IMR-90 (cell line): ENCODE data around the gene SCFD2. TPM values are rescaled to one million over a fixed set of nuclear protein-coding genes. Genes with fewer than 3 reads are reported as not detected.
A peak's percentile ranks its signal among the peaks of the same experiment; 100 is the strongest.

Experiments used
- ATAC-seq: fragments of 200-7000 bp; cut with Tn5 transposase; 2 replicates; pipeline ENCODE4 v1.9.1; 2020; ENCODE audit warnings: low read depth, mild to moderate bottlenecking, moderate library complexity
- BruUV-seq: library from RNA; stranded (reverse); fragments of 400-500 nt; replicated peaks from 2 replicates; lab custom pipeline; 2021; lab: Mats Ljungman, UMichigan
- CTCF ChIA-PET: fragments of 300-600 bp; formaldehyde crosslinking; extraction: SDS; loops from one replicate; lab custom pipeline; 2021; ENCODE audit warnings: antibody characterized with exemption; lab: Yijun Ruan, JAX
- POLR2A ChIA-PET: fragments of 300-600 bp; sonication (Branson Sonifier 250); formaldehyde crosslinking; loops from one replicate; lab custom pipeline; 2022; ENCODE audit warnings: antibody characterized with exemption; ENCODE audit not compliant: unreplicated experiment; lab: Charles Lee
- DNase-seq: peaks from one replicate; pipeline ENCODE4 v3.0.0; 2013
- H2AFZ ChIP-seq: replicated peaks from 2 replicates; pipeline ENCODE3; 2013; ENCODE audit warnings: low read length, mild to moderate bottlenecking; ENCODE audit not compliant: poor library complexity
- H2AK5ac ChIP-seq: 2 replicates; pipeline ENCODE4 v1.6.1; 2013; ENCODE audit warnings: low read depth, low read length, inconsistent platforms
- H2AK9ac ChIP-seq: replicated peaks from 2 replicates; pipeline ENCODE3; 2013; ENCODE audit warnings: mild to moderate bottlenecking, low read depth, low read length, moderate library complexity; ENCODE audit not compliant: poor library complexity
- H2BK120ac ChIP-seq: 2 replicates; pipeline ENCODE4 v1.6.1; 2013; ENCODE audit warnings: low read depth, low read length, inconsistent platforms
- H2BK15ac ChIP-seq: 3 replicates; pipeline ENCODE4 v1.6.1; 2013; ENCODE audit warnings: low read depth, low read length, inconsistent platforms
- H2BK20ac ChIP-seq: 2 replicates; pipeline ENCODE4 v1.6.1; 2013; ENCODE audit warnings: low read depth, mild to moderate bottlenecking, inconsistent platforms, low read length, moderate library complexity
- H2BK5ac ChIP-seq: 2 replicates; pipeline ENCODE4 v1.6.1; 2013; ENCODE audit warnings: mild to moderate bottlenecking, low read depth, low read length, inconsistent platforms; ENCODE audit not compliant: poor library complexity, severe bottlenecking
- H3K14ac ChIP-seq: replicated peaks from 2 replicates; pipeline ENCODE4 v1.6.1; 2013; ENCODE audit warnings: low read depth, low read length, inconsistent platforms
- H3K18ac ChIP-seq: 2 replicates; pipeline ENCODE4 v1.6.1; 2013; ENCODE audit warnings: low read depth, low read length, control low read depth
- H3K23ac ChIP-seq: 2 replicates; pipeline ENCODE4 v1.6.1; 2013; ENCODE audit warnings: low read depth, low read length, inconsistent platforms
- H3K27ac ChIP-seq: 2 replicates; pipeline ENCODE4 v1.5.1; 2013; ENCODE audit warnings: mild to moderate bottlenecking, control low read depth, low read length; ENCODE audit not compliant: insufficient read depth
- H3K27me3 ChIP-seq: 2 replicates; pipeline ENCODE4 v1.6.1; 2013; ENCODE audit warnings: low read length; ENCODE audit not compliant: control insufficient read depth, insufficient read depth
- H3K36me3 ChIP-seq: 2 replicates; pipeline ENCODE4 v1.6.1; 2013; ENCODE audit warnings: low read length, mixed read lengths; ENCODE audit not compliant: control insufficient read depth, insufficient read depth
- H3K4ac ChIP-seq: 2 replicates; pipeline ENCODE4 v1.6.1; 2013; ENCODE audit warnings: low read depth, low read length, inconsistent platforms
- H3K4me1 ChIP-seq: 2 replicates; pipeline ENCODE4 v1.6.1; 2013; ENCODE audit warnings: low read length, mixed read lengths; ENCODE audit not compliant: control insufficient read depth, insufficient read depth
- H3K4me2 ChIP-seq: 2 replicates; pipeline ENCODE4 v1.6.1; 2013; ENCODE audit warnings: low read depth, mild to moderate bottlenecking, control low read depth, low read length, moderate library complexity
- H3K4me3 ChIP-seq: 2 replicates; pipeline ENCODE4 v1.5.1; 2013; ENCODE audit warnings: low read depth, mild to moderate bottlenecking, control low read depth, low read length, moderate library complexity; ENCODE audit not compliant: insufficient read depth
- H3K56ac ChIP-seq: 2 replicates; pipeline ENCODE4 v1.6.1; 2013; ENCODE audit warnings: low read length, inconsistent platforms; ENCODE audit not compliant: insufficient read depth; ENCODE audit errors: extremely low read depth
- H3K79me1 ChIP-seq, 2 experiments: 2 replicates each; pipeline ENCODE4 v1.6.1; 2013; ENCODE audit warnings: low read length in 2 of 2, inconsistent platforms in 1 of 2, low read depth in 1 of 2
- H3K9ac ChIP-seq: 2 replicates; pipeline ENCODE4 v1.6.1; 2013; ENCODE audit warnings: low read depth, low read length, control low read depth
- H3K9me1 ChIP-seq: 2 replicates; pipeline ENCODE4 v1.6.1; 2013; ENCODE audit warnings: low read length, inconsistent platforms; ENCODE audit not compliant: insufficient read depth
- H3K9me3 ChIP-seq: 2 replicates; pipeline ENCODE4 v1.6.1; 2013; ENCODE audit warnings: low read length; ENCODE audit not compliant: control insufficient read depth, insufficient read depth
- H4K20me1 ChIP-seq: 2 replicates; pipeline ENCODE4 v1.6.1; 2013; ENCODE audit warnings: low read length, inconsistent platforms; ENCODE audit not compliant: insufficient read depth
- H4K5ac ChIP-seq: 2 replicates; pipeline ENCODE4 v1.6.1; 2013; ENCODE audit warnings: mild to moderate bottlenecking, low read depth, low read length, control low read depth
- H4K8ac ChIP-seq, 2 experiments: 2 replicates each; pipeline ENCODE4 v1.6.1; 2013; ENCODE audit warnings: low read depth in 2 of 2, low read length in 2 of 2, control low read depth in 1 of 2, inconsistent platforms in 1 of 2
- H4K91ac ChIP-seq: 2 replicates; pipeline ENCODE4 v1.6.1; 2013; ENCODE audit warnings: low read depth, low read length, inconsistent platforms; ENCODE audit not compliant: insufficient read depth
- BHLHE40 ChIP-seq: fragments of 150-350 bp; IDR thresholded peaks from 2 replicates; pipeline ENCODE4 v1.6.1; 2016; ENCODE audit warnings: mild to moderate bottlenecking, low read depth, low read length
- CEBPB ChIP-seq: IDR thresholded peaks from 2 replicates; pipeline ENCODE4 v1.6.1; 2012; ENCODE audit warnings: low read depth, low read length, improper control_type of control experiment
- CHD1 ChIP-seq: IDR thresholded peaks from 2 replicates; pipeline ENCODE4 v1.6.1; 2012; ENCODE audit warnings: low read depth, low read length, improper control_type of control experiment
- CTCF ChIP-seq: conservative IDR thresholded peaks from 2 replicates; pipeline ENCODE4 v1.5.1; 2012; ENCODE audit warnings: mild to moderate bottlenecking, low read depth, low read length, improper control_type of control experiment
- MAFK ChIP-seq: IDR thresholded peaks from 2 replicates; pipeline ENCODE4 v1.6.1; 2012; ENCODE audit warnings: low read depth, low read length, improper control_type of control experiment
- MAZ ChIP-seq: IDR thresholded peaks from 2 replicates; pipeline ENCODE4 v1.6.1; 2012; ENCODE audit warnings: low read depth, mild to moderate bottlenecking, low read length, improper control_type of control experiment, moderate library complexity, borderline replicate concordance
- MXI1 ChIP-seq: IDR thresholded peaks from 2 replicates; pipeline ENCODE4 v1.6.1; 2012; ENCODE audit warnings: low read depth, mild to moderate bottlenecking, low read length, moderate library complexity, borderline replicate concordance
- NFE2L2 ChIP-seq: fragments of 150-350 bp; IDR thresholded peaks from 2 replicates; pipeline ENCODE4 v1.6.1; 2016; ENCODE audit warnings: low read depth, mild to moderate bottlenecking, low read length
- POLR2A ChIP-seq: IDR thresholded peaks from 2 replicates; pipeline ENCODE4 v1.6.1; 2012; ENCODE audit warnings: mild to moderate bottlenecking, low read depth, low read length
- RAD21 ChIP-seq: IDR thresholded peaks from 2 replicates; pipeline ENCODE4 v1.6.1; 2012; ENCODE audit warnings: low read length, improper control_type of control experiment
- RCOR1 ChIP-seq: IDR thresholded peaks from 2 replicates; pipeline ENCODE4 v1.6.1; 2012; ENCODE audit warnings: mild to moderate bottlenecking, low read length, improper control_type of control experiment; ENCODE audit not compliant: insufficient replicate concordance
- RFX5 ChIP-seq: IDR thresholded peaks from 2 replicates; pipeline ENCODE4 v1.8.0; 2012; ENCODE audit warnings: low read depth, mild to moderate bottlenecking, low read length, moderate library complexity
- SMC3 ChIP-seq: fragments of 150-350 bp; IDR thresholded peaks from 2 replicates; pipeline ENCODE4 v1.6.1; 2016; ENCODE audit warnings: low read depth, mild to moderate bottlenecking, antibody characterized with exemption, low read length, moderate library complexity
- WGBS, 2 experiments: methylation state at CpG; one replicate each; pipeline versions ENCODE4 v1.1.5 to v1.1.7; 2013; ENCODE audit warnings: missing lambda C conversion rate in 2 of 2; ENCODE audit not compliant: insufficient read length in 1 of 2; ENCODE audit errors: extremely low coverage in 2 of 2; 5-methylcytosine and 5-hydroxymethylcytosine counted together
- dilution Hi-C: fragments of 300-500 bp; cut with HindIII; formaldehyde crosslinking; loops from one replicate; pipeline ENCODE4 v1.14.3; 2018; ENCODE audit warnings: low sequenced_read_pairs; ENCODE audit not compliant: unreplicated experiment
- in situ Hi-C: fragments of 300-500 bp; cut with MboI; formaldehyde crosslinking; loops from 3 replicates; pipeline ENCODE4 v1.14.3; 2019; ENCODE audit warnings: low sequenced_read_pairs, inconsistent platforms, mixed read lengths
- intact Hi-C: fragments of 100-400 bp; cut with micrococcal nuclease; formaldehyde crosslinking; loops from 2 replicates; pipeline ENCODE4 v1.10.0; 2022
- polyA plus RNA-seq, 3 experiments: library from polyadenylated mRNA; depleted of rRNA; stranded (reverse); fragments of >200 nt; gene quantifications; 2 replicates each; pipeline ENCODE4 v1.2.3, GENCODE V29; 2012; ENCODE audit warnings: low replicate concordance in 1 of 3
- total RNA-seq: library from RNA; depleted of rRNA; stranded (reverse); fragments of >200 nt; gene quantifications from 2 replicates; pipeline ENCODE4 v1.2.3, GENCODE V29; 2012
- TF ChIP-seq, protein P1 (sequence below): fragments of 150-350 bp; IDR thresholded peaks from 2 replicates; pipeline ENCODE4 v1.6.1; 2016; ENCODE audit warnings: low read depth, mild to moderate bottlenecking, low read length, moderate library complexity, borderline replicate concordance

The SCFD2 gene
- total and polyA plus RNA-seq, 2 of the 4 experiments (the other 2 are of a cell fraction), result 18.9 to 62.4 TPM

- H4K91ac ChIP-seq, result 0 out of 2 replicates have a peak overlapping the region, but pooled peaks have one; percentile 17
- no peak for TF ChIP-seq RFX5
- TF ChIP-seq CTCF, result no peak
- no peak for TF ChIP-seq CHD1
- TF ChIP-seq, protein P1, sequence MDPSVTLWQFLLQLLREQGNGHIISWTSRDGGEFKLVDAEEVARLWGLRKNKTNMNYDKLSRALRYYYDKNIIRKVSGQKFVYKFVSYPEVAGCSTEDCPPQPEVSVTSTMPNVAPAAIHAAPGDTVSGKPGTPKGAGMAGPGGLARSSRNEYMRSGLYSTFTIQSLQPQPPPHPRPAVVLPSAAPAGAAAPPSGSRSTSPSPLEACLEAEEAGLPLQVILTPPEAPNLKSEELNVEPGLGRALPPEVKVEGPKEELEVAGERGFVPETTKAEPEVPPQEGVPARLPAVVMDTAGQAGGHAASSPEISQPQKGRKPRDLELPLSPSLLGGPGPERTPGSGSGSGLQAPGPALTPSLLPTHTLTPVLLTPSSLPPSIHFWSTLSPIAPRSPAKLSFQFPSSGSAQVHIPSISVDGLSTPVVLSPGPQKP, result no peak
- no peak for TF ChIP-seq NFE2L2
- no peak for TF ChIP-seq MAFK
- TF ChIP-seq MAZ, result no peak
- no peak for TF ChIP-seq MXI1
- TF ChIP-seq RAD21, result no peak
- TF ChIP-seq POLR2A, result no peak
- TF ChIP-seq CEBPB, result no peak
- no peak for TF ChIP-seq BHLHE40
- no peak for TF ChIP-seq SMC3
- no peak for TF ChIP-seq RCOR1
- H2BK20ac ChIP-seq, result no peak overlapping the region
- in situ Hi-C loops (no loop called here), intact Hi-C loops (no loop called here), dilution Hi-C loops (no loop called here)
- peak overlapping the region; percentile 11 for H2BK120ac ChIP-seq
- peak overlapping the region; percentile 62; the same call in 1 of the 2 replicates for H3K14ac ChIP-seq
- no peak overlapping the region for H3K4ac ChIP-seq
- H2BK15ac ChIP-seq, result no peak overlapping the region
- H2AK9ac ChIP-seq, result no peak overlapping the region
- WGBS, 2 experiments, result no CpG with 5 or more reads among the region's 2 CpGs
- peak overlapping the region; percentile 7 for H2BK5ac ChIP-seq
- no peaks in the 10 kb centered on the region; the same call in 1 of the 2 replicates for H4K20me1 ChIP-seq
- no peak overlapping the region; the same call in 1 of the 2 replicates for H3K4me2 ChIP-seq
- POLR2A ChIA-PET, result no interaction called here
- H3K27ac ChIP-seq, result no peak overlapping the region
- H3K79me1 ChIP-seq, result no peaks in the 10 kb centered on the region; a peak in 1 of 4 replicates
- no peaks in the 10 kb centered on the region for H3K27me3 ChIP-seq
- DNase-seq (peak; percentile 65), ATAC-seq (peak; percentile 69)
- H3K9ac ChIP-seq, result no peak overlapping the region
- no peak overlapping the region; the same call in 1 of the 2 replicates for H4K5ac ChIP-seq
- H2AFZ ChIP-seq, result no peak overlapping the region
- H3K23ac ChIP-seq, result no peak overlapping the region
- CTCF ChIA-PET, result interaction anchor here (1.2 kb wide), 1 partner anchor 9 kb away, joined by 4 read pairs; no protein-coding TSS in a partner anchor
- peaks cover 16% of the 10 kb centered on the region for H3K9me1 ChIP-seq
- peak overlapping the region; percentile 85; the same call in 1 of the 2 replicates for H3K18ac ChIP-seq
- H3K4me1 ChIP-seq, result peaks cover 15% of the 10 kb centered on the region
- H3K36me3 ChIP-seq, result no peaks in the 10 kb centered on the region
- BruUV-seq, result no TSS peak
- no peak overlapping the region for H3K56ac ChIP-seq
- H2AK5ac ChIP-seq, result no peak overlapping the region; the same call in 1 of the 2 replicates
- H4K8ac ChIP-seq, result peak overlapping the region in 1 of 2 experiments; percentile 10; a peak in 1 of 4 replicates
- no peaks in the 10 kb centered on the region for H3K9me3 ChIP-seq
- no peak overlapping the region for H3K4me3 ChIP-seq
Measured at GRCh38 chr4:52907510-52907909, 458.4 kb downstream of the SCFD2 start.
